Osteoblast (primary cell): Measurements from ENCODE around the gene LENG9. TPM values are rescaled to one million over a fixed set of nuclear protein-coding genes. Genes with fewer than 3 reads are reported as not detected.

Experiments
- DNase-seq: peaks from one replicate; pipeline ENCODE4 v3.0.0; 2011; ENCODE audit warnings: low spot score, mixed read lengths; ENCODE audit not compliant: insufficient read length; ENCODE audit errors: missing footprints
- H2AFZ ChIP-seq: 2 replicates; pipeline ENCODE4 v1.6.0; 2011; ENCODE audit warnings: mild to moderate bottlenecking, low read length
- H3K27ac ChIP-seq: 2 replicates; pipeline ENCODE4 v1.5.1; 2011; ENCODE audit warnings: mild to moderate bottlenecking, low read depth, low read length, moderate library complexity
- H3K27me3 ChIP-seq: 2 replicates; pipeline ENCODE4 v1.6.0; 2012; ENCODE audit warnings: mild to moderate bottlenecking, control low read depth, inconsistent platforms, low read length, moderate library complexity; ENCODE audit not compliant: insufficient read depth
- H3K36me3 ChIP-seq: 2 replicates; pipeline ENCODE4 v1.5.1; 2011; ENCODE audit warnings: mild to moderate bottlenecking, low read length, control low read depth, moderate library complexity; ENCODE audit not compliant: insufficient read depth
- H3K4me1 ChIP-seq: 2 replicates; pipeline ENCODE4 v1.5.1; 2011; ENCODE audit warnings: mild to moderate bottlenecking, low read length, control low read depth, moderate library complexity; ENCODE audit not compliant: insufficient read depth
- H3K4me2 ChIP-seq: 2 replicates; pipeline ENCODE4 v1.6.0; 2011; ENCODE audit warnings: mild to moderate bottlenecking, low read length; ENCODE audit not compliant: insufficient read depth
- H3K4me3 ChIP-seq: fragments of 200-600 bp; sonication (generic); 3 replicates; pipeline ENCODE4 v1.5.1; 2012; ENCODE audit warnings: mild to moderate bottlenecking, low read length, inconsistent platforms; ENCODE audit not compliant: insufficient read depth
- H3K79me2 ChIP-seq: 2 replicates; pipeline ENCODE4 v1.6.0; 2012; ENCODE audit warnings: mild to moderate bottlenecking, low read length, control low read depth, inconsistent platforms; ENCODE audit not compliant: insufficient read depth
- H3K9me3 ChIP-seq: 2 replicates; pipeline ENCODE4 v1.5.1; 2011; ENCODE audit warnings: low read depth, low read length, control low read depth
- H4K20me1 ChIP-seq: 2 replicates; pipeline ENCODE4 v1.6.0; 2012; ENCODE audit warnings: mild to moderate bottlenecking, low read length, control low read depth; ENCODE audit not compliant: insufficient read depth
- CTCF ChIP-seq: IDR thresholded peaks from 2 replicates; pipeline ENCODE4 v1.5.1; 2011; ENCODE audit warnings: mild to moderate bottlenecking, low read depth, low read length, moderate library complexity; ENCODE audit errors: extremely low read depth
- total RNA-seq: library from RNA; depleted of rRNA; stranded (reverse); fragments of >200 nt; gene quantifications from 2 replicates; pipeline ENCODE4 v1.2.3, GENCODE V29; 2012

Gene LENG9
- total RNA-seq, 1 donor = 21.4 TPM

- TF ChIP-seq CTCF = peak; percentile 18
- Histone ChIP-seq H3K4me1 (peaks cover 23% of the 10 kb centered on the region), H3K9me3 (no peaks in the 10 kb centered on the region), H3K4me2 (peak overlapping the region; percentile 87), H3K36me3 (peaks cover 39% of the 10 kb centered on the region), H4K20me1 (peaks cover 30% of the 10 kb centered on the region), H3K4me3 (peak overlapping the region; percentile 76), H3K27me3 (no peaks in the 10 kb centered on the region), H2AFZ (no peak overlapping the region), H3K27ac (peak overlapping the region; percentile 83), H3K79me2 (peaks cover 41% of the 10 kb centered on the region)
- DNase-seq = peak; percentile 93
These were observed 685 bp downstream of the LENG9 start for GRCh38 chr19:54462655-54463530.

- H3K9me3 ChIP-seq = no peaks in the 10 kb centered on the region
- peaks cover 47% of the 10 kb centered on the region for H3K36me3 ChIP-seq
- H3K27me3 ChIP-seq = no peaks in the 10 kb centered on the region
- H3K27ac ChIP-seq = peak overlapping the region; percentile 83
- H3K4me3 ChIP-seq = peak overlapping the region; percentile 76
- H2AFZ ChIP-seq = no peak overlapping the region
- H3K4me1 ChIP-seq = peaks cover 23% of the 10 kb centered on the region
- peak; percentile 77 for DNase-seq
- no peak for TF ChIP-seq CTCF
- H3K79me2 ChIP-seq = peaks cover 45% of the 10 kb centered on the region
- H4K20me1 ChIP-seq = peaks cover 33% of the 10 kb centered on the region
- H3K4me2 ChIP-seq = peak overlapping the region; percentile 87
These were observed 1.4 kb downstream of the LENG9 start for GRCh38 chr19:54462047-54462654.

GRCh38 chr19:54461613-54462012, 2.0 kb downstream of the LENG9 start:
- peak; percentile 50 for DNase-seq
- no peak overlapping the region for H3K27ac ChIP-seq
- no peak overlapping the region for H3K4me2 ChIP-seq
- H3K36me3 ChIP-seq = peaks cover 52% of the 10 kb centered on the region
- H2AFZ ChIP-seq = no peak overlapping the region
- H3K4me3 ChIP-seq = no peak overlapping the region
- no peak for TF ChIP-seq CTCF
- no peaks in the 10 kb centered on the region for H3K9me3 ChIP-seq
- peaks cover 50% of the 10 kb centered on the region for H3K79me2 ChIP-seq
- no peaks in the 10 kb centered on the region for H3K27me3 ChIP-seq
- H3K4me1 ChIP-seq = peaks cover 23% of the 10 kb centered on the region
- peaks cover 38% of the 10 kb centered on the region for H4K20me1 ChIP-seq

GRCh38 chr19:54461210-54461609, 2.4 kb downstream of the LENG9 start:
- peaks cover 23% of the 10 kb centered on the region for H3K4me1 ChIP-seq
- H3K27ac ChIP-seq = no peak overlapping the region
- H3K9me3 ChIP-seq = no peaks in the 10 kb centered on the region
- no peak overlapping the region for H2AFZ ChIP-seq
- no peak overlapping the region for H3K4me3 ChIP-seq
- peaks cover 53% of the 10 kb centered on the region for H3K79me2 ChIP-seq
- H4K20me1 ChIP-seq = peaks cover 42% of the 10 kb centered on the region
- no peaks in the 10 kb centered on the region for H3K27me3 ChIP-seq
- H3K36me3 ChIP-seq = peaks cover 54% of the 10 kb centered on the region
- no peak for TF ChIP-seq CTCF
- DNase-seq = peak; percentile 52
- H3K4me2 ChIP-seq = no peak overlapping the region
